K562 (cell line): Measurements from ENCODE around the gene LRRC71.

Experiments used
- DPF2 ChIP-seq: fragments of 450-650 bp; IDR thresholded peaks from 2 replicates; pipeline ENCODE4 v1.6.1; 2016
- ETV6 ChIP-seq, 3 experiments: fragments of 150-350 bp in 1 of 3; sonication (generic) in 1 of 3; formaldehyde crosslinking in 1 of 3; IDR thresholded peaks; 2 replicates each; pipeline versions ENCODE4 v1.6.1 to v1.8.0; 2014 to 2022; ENCODE audit warnings: borderline replicate concordance in 2 of 3, low read depth in 2 of 3, antibody characterized with exemption in 1 of 3, low read length in 1 of 3, mild to moderate bottlenecking in 1 of 3, missing genetic modification reagents in 1 of 3
- HMGXB4 ChIP-seq: sonication (generic); formaldehyde crosslinking; IDR thresholded peaks from 2 replicates; pipeline ENCODE4 v1.8.1; 2023; ENCODE audit warnings: mild to moderate bottlenecking, missing genetic modification reagents
- MAFG ChIP-seq: fragments of 450-650 bp; conservative IDR thresholded peaks from 2 replicates; pipeline ENCODE4 v1.6.1; 2016; ENCODE audit warnings: missing genetic modification characterization, missing compliant biosample characterization
- NR2C2 ChIP-seq, 2 experiments: fragments of 200-800 bp in 1 of 2; sonication (Bioruptor generic) in 1 of 2; sonication (generic) in 1 of 2; formaldehyde crosslinking in 1 of 2; IDR thresholded peaks; 2 replicates each; pipeline versions ENCODE4 v1.6.1 to v1.8.0; 2016 to 2022; ENCODE audit warnings: mild to moderate bottlenecking in 1 of 2, missing compliant biosample characterization in 1 of 2, missing genetic modification characterization in 1 of 2, missing genetic modification reagents in 1 of 2
- POLR2G ChIP-seq: fragments of 200-400 bp; formaldehyde crosslinking; IDR thresholded peaks from 2 replicates; pipeline ENCODE4 v1.6.1; 2017; ENCODE audit warnings: low read depth, mild to moderate bottlenecking, antibody characterized with exemption, low read length, moderate library complexity
- PRMT5 ChIP-seq: sonication (generic); formaldehyde crosslinking; IDR thresholded peaks from 2 replicates; pipeline ENCODE4 v1.5.0; 2020; ENCODE audit warnings: missing genetic modification reagents
- SIX5 ChIP-seq, 2 experiments: IDR thresholded peaks; 2 replicates each; pipeline ENCODE4 v1.6.1; 2011; ENCODE audit warnings: low read length in 2 of 2, borderline replicate concordance in 1 of 2, low read depth in 1 of 2, mild to moderate bottlenecking in 1 of 2, moderate library complexity in 1 of 2; ENCODE audit not compliant: insufficient read depth in 1 of 2
- SMAD1 ChIP-seq: fragments of 150-350 bp; IDR thresholded peaks from 2 replicates; pipeline ENCODE4 v1.6.1; 2014; ENCODE audit warnings: low read length, low read depth; ENCODE audit not compliant: partially characterized antibody
- ZNF12 ChIP-seq: sonication (generic); formaldehyde crosslinking; IDR thresholded peaks from 2 replicates; pipeline ENCODE4 v1.4.0; 2020; ENCODE audit warnings: mild to moderate bottlenecking, missing genetic modification reagents
- ZNF239 ChIP-seq: fragments of 250-450 bp; sonication (Bioruptor Pico); IDR thresholded peaks from 2 replicates; pipeline ENCODE4 v1.4.0; 2020; ENCODE audit warnings: mild to moderate bottlenecking
- TF ChIP-seq, protein P1 (sequence below), 3 experiments: IDR thresholded peaks in 2 of 3; conservative IDR thresholded peaks in 1 of 3; 2 replicates each; pipeline ENCODE4 v1.5.1; 2011 to 2012; ENCODE audit warnings: low read length in 3 of 3, mild to moderate bottlenecking in 3 of 3, control low read depth in 2 of 3, improper control_type of control experiment in 1 of 3, inconsistent platforms in 1 of 3, low read depth in 1 of 3, mixed read lengths in 1 of 3, moderate library complexity in 1 of 3; ENCODE audit not compliant: insufficient read depth in 2 of 3

DNA sequence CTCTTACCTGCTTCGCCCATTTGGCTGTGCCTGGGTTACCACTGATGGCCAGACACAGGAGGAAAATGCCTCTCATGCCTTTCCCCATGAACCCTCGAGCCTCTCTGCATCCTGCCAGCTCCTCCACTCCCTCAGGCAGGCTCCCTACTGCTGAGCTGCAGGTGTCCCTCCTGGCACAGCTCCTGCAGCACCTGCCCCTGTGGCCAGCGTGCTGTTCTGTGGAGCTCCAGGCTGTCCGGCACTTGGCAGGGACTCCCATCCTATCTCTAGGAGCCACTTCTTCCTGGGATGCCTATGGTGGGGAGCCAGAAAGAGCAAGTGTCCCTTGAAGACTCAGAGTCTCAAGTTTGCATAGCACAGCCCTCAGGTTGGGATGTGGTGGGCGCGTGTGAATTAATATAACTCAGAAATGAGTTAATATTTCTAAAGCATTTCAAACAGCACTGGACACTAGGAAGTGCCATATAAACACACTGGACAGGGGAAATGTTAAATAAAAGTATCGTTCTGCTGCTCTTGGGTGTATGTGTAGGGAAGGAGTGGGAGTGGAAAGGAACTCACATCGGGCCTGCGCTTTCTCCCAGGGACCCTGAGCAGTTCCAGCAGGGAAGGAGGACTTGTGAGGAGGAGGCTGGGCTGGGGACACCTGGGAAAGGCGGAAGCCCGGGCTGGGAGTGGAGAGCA is 2.7 kb downstream of the LRRC71 start:
- no peak for TF ChIP-seq NR2C2 (CRISPR knock-in tag; IDR thresholded peaks at IDR 0.05)
- no peak for TF ChIP-seq NR2C2 (tag; IDR thresholded peaks at IDR 0.05)
- TF ChIP-seq ZNF239 (CRISPR knock-in tag): no peak
- no peak for TF ChIP-seq POLR2G
- TF ChIP-seq, protein P1, sequence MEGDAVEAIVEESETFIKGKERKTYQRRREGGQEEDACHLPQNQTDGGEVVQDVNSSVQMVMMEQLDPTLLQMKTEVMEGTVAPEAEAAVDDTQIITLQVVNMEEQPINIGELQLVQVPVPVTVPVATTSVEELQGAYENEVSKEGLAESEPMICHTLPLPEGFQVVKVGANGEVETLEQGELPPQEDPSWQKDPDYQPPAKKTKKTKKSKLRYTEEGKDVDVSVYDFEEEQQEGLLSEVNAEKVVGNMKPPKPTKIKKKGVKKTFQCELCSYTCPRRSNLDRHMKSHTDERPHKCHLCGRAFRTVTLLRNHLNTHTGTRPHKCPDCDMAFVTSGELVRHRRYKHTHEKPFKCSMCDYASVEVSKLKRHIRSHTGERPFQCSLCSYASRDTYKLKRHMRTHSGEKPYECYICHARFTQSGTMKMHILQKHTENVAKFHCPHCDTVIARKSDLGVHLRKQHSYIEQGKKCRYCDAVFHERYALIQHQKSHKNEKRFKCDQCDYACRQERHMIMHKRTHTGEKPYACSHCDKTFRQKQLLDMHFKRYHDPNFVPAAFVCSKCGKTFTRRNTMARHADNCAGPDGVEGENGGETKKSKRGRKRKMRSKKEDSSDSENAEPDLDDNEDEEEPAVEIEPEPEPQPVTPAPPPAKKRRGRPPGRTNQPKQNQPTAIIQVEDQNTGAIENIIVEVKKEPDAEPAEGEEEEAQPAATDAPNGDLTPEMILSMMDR (IDR thresholded peaks at IDR 0.05 in 2 of 3, conservative IDR thresholded peaks at IDR 0.05 in 1 of 3; ENCODE audit: insufficient read depth in 2 of 3, low read depth in 1 of 3, low read length in 3 of 3): no peak
- no peak for TF ChIP-seq MAFG (tag)
- no peak for TF ChIP-seq HMGXB4
- no peak for TF ChIP-seq DPF2
- no peak for TF ChIP-seq ETV6 (IDR thresholded peaks at IDR 0.05; ENCODE audit: borderline replicate concordance in 1 of 2, low read depth in 2 of 2, low read length in 1 of 2)
- no peak for TF ChIP-seq ETV6 (CRISPR knock-in tag; IDR thresholded peaks at IDR 0.05; ENCODE audit: borderline replicate concordance)
- TF ChIP-seq ZNF12 (CRISPR knock-in tag): no peak
- no peak for TF ChIP-seq SIX5 (IDR thresholded peaks at IDR 0.05; ENCODE audit: borderline replicate concordance in 1 of 2, insufficient read depth in 1 of 2, low read depth in 1 of 2, low read length in 2 of 2)
- TF ChIP-seq PRMT5 (CRISPR knock-in tag): no peak
- TF ChIP-seq SMAD1: no peak
